HepG2 (cell line): ENCODE measurements around the gene MCF2L. TPM values are rescaled to one million over a fixed set of nuclear protein-coding genes. Genes with fewer than 3 reads are reported as not detected.

ENCODE experiments used
- CREM ChIP-seq, 2 experiments: sonication (generic) in 1 of 2; formaldehyde crosslinking in 1 of 2; IDR thresholded peaks; 2 replicates each; pipeline versions ENCODE4 v1.4.0 to v1.6.1; 2016 to 2020; ENCODE audit warnings: antibody characterized with exemption in 1 of 2, mild to moderate bottlenecking in 1 of 2, missing genetic modification reagents in 1 of 2
- FOSL1 ChIP-seq: sonication (generic); formaldehyde crosslinking; IDR thresholded peaks from 2 replicates; pipeline ENCODE4 v1.9.0; 2021; ENCODE audit warnings: missing genetic modification reagents, borderline replicate concordance
- HIVEP1 ChIP-seq: sonication (generic); formaldehyde crosslinking; IDR thresholded peaks from 2 replicates; pipeline ENCODE4 v1.4.0; 2020; ENCODE audit warnings: mild to moderate bottlenecking, missing genetic modification reagents
- NONO ChIP-seq, 2 experiments: fragments of 450-650 bp in 1 of 2; sonication (generic) in 1 of 2; formaldehyde crosslinking in 1 of 2; IDR thresholded peaks in 1 of 2; conservative IDR thresholded peaks in 1 of 2; 2 replicates each; pipeline versions ENCODE4 v1.6.1 to v1.8.0; 2017 to 2022; ENCODE audit warnings: mild to moderate bottlenecking in 1 of 2, missing genetic modification reagents in 1 of 2, moderate library complexity in 1 of 2
- PAF1 ChIP-seq: IDR thresholded peaks from 2 replicates; pipeline ENCODE4 v1.6.1; 2016; ENCODE audit warnings: missing genetic modification reagents, missing compliant biosample characterization
- RARG ChIP-seq: sonication (generic); formaldehyde crosslinking; IDR thresholded peaks from 2 replicates; pipeline ENCODE4 v1.4.0; 2020; ENCODE audit warnings: low read depth, mild to moderate bottlenecking, missing genetic modification reagents
- REPIN1 ChIP-seq: sonication (generic); formaldehyde crosslinking; IDR thresholded peaks from 2 replicates; pipeline ENCODE4 v1.8.0; 2022; ENCODE audit warnings: missing genetic modification reagents, low read depth, mild to moderate bottlenecking, borderline replicate concordance
- SRY ChIP-seq: sonication (generic); formaldehyde crosslinking; IDR thresholded peaks from 2 replicates; pipeline ENCODE4 v1.8.0; 2022; ENCODE audit warnings: mild to moderate bottlenecking, missing genetic modification reagents
- YEATS2 ChIP-seq: sonication (generic); formaldehyde crosslinking; IDR thresholded peaks from 2 replicates; pipeline ENCODE4 v1.4.0; 2020; ENCODE audit warnings: missing genetic modification reagents, borderline replicate concordance
- ZNF549 ChIP-seq: sonication (generic); formaldehyde crosslinking; IDR thresholded peaks from 2 replicates; pipeline ENCODE4 v1.5.0; 2020; ENCODE audit warnings: missing genetic modification reagents
- ZNF616 ChIP-seq: sonication (generic); formaldehyde crosslinking; IDR thresholded peaks from 2 replicates; pipeline ENCODE4 v1.5.0; 2020; ENCODE audit warnings: low read depth, mild to moderate bottlenecking, missing genetic modification reagents
- ZNF788 ChIP-seq: sonication (generic); formaldehyde crosslinking; IDR thresholded peaks from 2 replicates; pipeline ENCODE4 v1.5.0; 2020; ENCODE audit warnings: mild to moderate bottlenecking, missing genetic modification reagents, borderline replicate concordance
- polyA plus RNA-seq, 8 experiments: library from polyadenylated mRNA; depleted of rRNA in 3 of 8; stranded (reverse) in 7 of 8; unstranded in 1 of 8; fragments of >200 nt; fragmentation: Illumina TruSeq in 4 of 8; extraction: Trizol in 4 of 8; gene quantifications; 2 replicates each; pipeline versions ENCODE4 v1.2.1 to v1.2.3, GENCODE V29; 2011 to 2016; ENCODE audit warnings: low read depth in 4 of 8, missing spikeins in 1 of 8, mixed read lengths in 1 of 8; ENCODE audit not compliant: insufficient read depth in 1 of 8
- total RNA-seq, 5 experiments: library from RNA; depleted of rRNA; stranded (reverse); fragments of >200 nt; fragmentation: Illumina TruSeq; extraction: Trizol; gene quantifications; 2 replicates each; pipeline ENCODE4 v1.2.3, GENCODE V29; 2016; ENCODE audit warnings: low read depth in 1 of 5
- TF ChIP-seq, protein P1 (sequence below): sonication (generic); formaldehyde crosslinking; IDR thresholded peaks from 2 replicates; pipeline ENCODE4 v1.4.0; 2020; ENCODE audit warnings: mild to moderate bottlenecking, missing genetic modification reagents
- TF ChIP-seq, protein P2 (sequence below): sonication (generic); formaldehyde crosslinking; IDR thresholded peaks from 2 replicates; pipeline ENCODE4 v1.5.0; 2020; ENCODE audit warnings: missing genetic modification reagents
- TF ChIP-seq, protein P3 (sequence below): sonication (generic); formaldehyde crosslinking; conservative IDR thresholded peaks from 2 replicates; pipeline ENCODE4 v1.4.0; 2020; ENCODE audit warnings: missing genetic modification reagents
- TF ChIP-seq, protein P4 (sequence below): sonication (generic); formaldehyde crosslinking; IDR thresholded peaks from 2 replicates; pipeline ENCODE4 v1.8.0; 2022; ENCODE audit warnings: mild to moderate bottlenecking, missing genetic modification reagents, moderate library complexity

Gene MCF2L
- total and polyA plus RNA-seq, 2 of the 13 experiments (the other 11 are each of a cell fraction or from before 2014, with no cell fraction given) = 19.4 to 28.4 TPM

DNA sequence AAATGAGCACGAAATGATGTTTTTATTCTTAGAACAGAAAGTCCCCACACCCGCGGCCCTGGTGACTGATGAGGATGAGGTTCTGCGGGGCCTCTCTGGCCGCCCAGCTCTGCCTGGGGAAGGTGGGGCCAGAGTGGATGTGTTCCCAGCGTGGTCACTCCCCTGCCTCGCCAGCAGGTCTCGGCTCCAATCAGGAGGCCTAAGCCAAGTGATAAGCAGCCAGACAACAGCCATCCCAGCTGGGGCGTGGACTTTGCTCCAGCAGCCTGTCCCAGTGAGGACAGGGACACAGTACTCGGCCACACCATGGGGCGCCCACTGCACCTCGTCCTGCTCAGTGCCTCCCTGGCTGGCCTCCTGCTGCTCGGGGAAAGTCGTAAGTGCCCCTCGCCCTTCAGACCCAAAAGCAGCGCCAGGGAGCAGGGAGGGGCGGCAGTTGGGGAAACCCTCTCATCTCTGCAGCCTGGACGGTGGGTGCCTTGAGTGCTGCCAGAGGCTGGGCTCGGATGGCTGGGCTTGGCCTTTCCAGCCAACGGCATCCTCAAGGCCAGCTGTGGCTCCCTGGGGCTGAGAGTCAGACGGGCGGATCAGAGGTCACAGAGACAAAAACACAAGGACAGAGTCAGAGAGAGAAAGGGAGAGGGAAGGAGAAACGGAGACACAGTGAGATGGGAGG, 153.7 kb downstream of the MCF2L start, which contains the start of gene F10 (continued):
- TF ChIP-seq, protein P1, sequence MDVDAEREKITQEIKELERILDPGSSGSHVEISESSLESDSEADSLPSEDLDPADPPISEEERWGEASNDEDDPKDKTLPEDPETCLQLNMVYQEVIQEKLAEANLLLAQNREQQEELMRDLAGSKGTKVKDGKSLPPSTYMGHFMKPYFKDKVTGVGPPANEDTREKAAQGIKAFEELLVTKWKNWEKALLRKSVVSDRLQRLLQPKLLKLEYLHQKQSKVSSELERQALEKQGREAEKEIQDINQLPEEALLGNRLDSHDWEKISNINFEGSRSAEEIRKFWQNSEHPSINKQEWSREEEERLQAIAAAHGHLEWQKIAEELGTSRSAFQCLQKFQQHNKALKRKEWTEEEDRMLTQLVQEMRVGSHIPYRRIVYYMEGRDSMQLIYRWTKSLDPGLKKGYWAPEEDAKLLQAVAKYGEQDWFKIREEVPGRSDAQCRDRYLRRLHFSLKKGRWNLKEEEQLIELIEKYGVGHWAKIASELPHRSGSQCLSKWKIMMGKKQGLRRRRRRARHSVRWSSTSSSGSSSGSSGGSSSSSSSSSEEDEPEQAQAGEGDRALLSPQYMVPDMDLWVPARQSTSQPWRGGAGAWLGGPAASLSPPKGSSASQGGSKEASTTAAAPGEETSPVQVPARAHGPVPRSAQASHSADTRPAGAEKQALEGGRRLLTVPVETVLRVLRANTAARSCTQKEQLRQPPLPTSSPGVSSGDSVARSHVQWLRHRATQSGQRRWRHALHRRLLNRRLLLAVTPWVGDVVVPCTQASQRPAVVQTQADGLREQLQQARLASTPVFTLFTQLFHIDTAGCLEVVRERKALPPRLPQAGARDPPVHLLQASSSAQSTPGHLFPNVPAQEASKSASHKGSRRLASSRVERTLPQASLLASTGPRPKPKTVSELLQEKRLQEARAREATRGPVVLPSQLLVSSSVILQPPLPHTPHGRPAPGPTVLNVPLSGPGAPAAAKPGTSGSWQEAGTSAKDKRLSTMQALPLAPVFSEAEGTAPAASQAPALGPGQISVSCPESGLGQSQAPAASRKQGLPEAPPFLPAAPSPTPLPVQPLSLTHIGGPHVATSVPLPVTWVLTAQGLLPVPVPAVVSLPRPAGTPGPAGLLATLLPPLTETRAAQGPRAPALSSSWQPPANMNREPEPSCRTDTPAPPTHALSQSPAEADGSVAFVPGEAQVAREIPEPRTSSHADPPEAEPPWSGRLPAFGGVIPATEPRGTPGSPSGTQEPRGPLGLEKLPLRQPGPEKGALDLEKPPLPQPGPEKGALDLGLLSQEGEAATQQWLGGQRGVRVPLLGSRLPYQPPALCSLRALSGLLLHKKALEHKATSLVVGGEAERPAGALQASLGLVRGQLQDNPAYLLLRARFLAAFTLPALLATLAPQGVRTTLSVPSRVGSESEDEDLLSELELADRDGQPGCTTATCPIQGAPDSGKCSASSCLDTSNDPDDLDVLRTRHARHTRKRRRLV (CRISPR knock-in tag) = no peak; the same call in 1 of the 2 replicates
- no peak for TF ChIP-seq PAF1 (CRISPR knock-in tag)
- TF ChIP-seq ZNF788 (CRISPR knock-in tag) = peak; percentile 93; the same call in 1 of the 2 replicates
- TF ChIP-seq ZNF616 (CRISPR knock-in tag) = no peak
- TF ChIP-seq, protein P2, sequence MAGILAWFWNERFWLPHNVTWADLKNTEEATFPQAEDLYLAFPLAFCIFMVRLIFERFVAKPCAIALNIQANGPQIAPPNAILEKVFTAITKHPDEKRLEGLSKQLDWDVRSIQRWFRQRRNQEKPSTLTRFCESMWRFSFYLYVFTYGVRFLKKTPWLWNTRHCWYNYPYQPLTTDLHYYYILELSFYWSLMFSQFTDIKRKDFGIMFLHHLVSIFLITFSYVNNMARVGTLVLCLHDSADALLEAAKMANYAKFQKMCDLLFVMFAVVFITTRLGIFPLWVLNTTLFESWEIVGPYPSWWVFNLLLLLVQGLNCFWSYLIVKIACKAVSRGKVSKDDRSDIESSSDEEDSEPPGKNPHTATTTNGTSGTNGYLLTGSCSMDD (CRISPR knock-in tag) = peak; percentile 74; the same call in 1 of the 2 replicates
- TF ChIP-seq, protein P3, sequence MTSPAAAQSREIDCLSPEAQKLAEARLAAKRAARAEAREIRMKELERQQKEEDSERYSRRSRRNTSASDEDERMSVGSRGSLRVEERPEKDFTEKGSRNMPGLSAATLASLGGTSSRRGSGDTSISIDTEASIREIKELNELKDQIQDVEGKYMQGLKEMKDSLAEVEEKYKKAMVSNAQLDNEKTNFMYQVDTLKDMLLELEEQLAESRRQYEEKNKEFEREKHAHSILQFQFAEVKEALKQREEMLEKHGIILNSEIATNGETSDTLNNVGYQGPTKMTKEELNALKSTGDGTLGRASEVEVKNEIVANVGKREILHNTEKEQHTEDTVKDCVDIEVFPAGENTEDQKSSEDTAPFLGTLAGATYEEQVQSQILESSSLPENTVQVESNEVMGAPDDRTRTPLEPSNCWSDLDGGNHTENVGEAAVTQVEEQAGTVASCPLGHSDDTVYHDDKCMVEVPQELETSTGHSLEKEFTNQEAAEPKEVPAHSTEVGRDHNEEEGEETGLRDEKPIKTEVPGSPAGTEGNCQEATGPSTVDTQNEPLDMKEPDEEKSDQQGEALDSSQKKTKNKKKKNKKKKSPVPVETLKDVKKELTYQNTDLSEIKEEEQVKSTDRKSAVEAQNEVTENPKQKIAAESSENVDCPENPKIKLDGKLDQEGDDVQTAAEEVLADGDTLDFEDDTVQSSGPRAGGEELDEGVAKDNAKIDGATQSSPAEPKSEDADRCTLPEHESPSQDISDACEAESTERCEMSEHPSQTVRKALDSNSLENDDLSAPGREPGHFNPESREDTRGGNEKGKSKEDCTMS (CRISPR knock-in tag) = no peak
- no peak for TF ChIP-seq FOSL1 (CRISPR knock-in tag)
- TF ChIP-seq YEATS2 (CRISPR knock-in tag) = peak; percentile 75; the same call in 1 of the 2 replicates
- no peak for TF ChIP-seq NONO (IDR thresholded peaks at IDR 0.05)
- TF ChIP-seq NONO (CRISPR knock-in tag; conservative IDR thresholded peaks at IDR 0.05) = peak; percentile 98
- TF ChIP-seq HIVEP1 (CRISPR knock-in tag) = peak; percentile 94
- TF ChIP-seq, protein P4, sequence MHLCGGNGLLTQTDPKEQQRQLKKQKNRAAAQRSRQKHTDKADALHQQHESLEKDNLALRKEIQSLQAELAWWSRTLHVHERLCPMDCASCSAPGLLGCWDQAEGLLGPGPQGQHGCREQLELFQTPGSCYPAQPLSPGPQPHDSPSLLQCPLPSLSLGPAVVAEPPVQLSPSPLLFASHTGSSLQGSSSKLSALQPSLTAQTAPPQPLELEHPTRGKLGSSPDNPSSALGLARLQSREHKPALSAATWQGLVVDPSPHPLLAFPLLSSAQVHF (CRISPR knock-in tag) = no peak
- 0 out of 2 replicates have a peak, but pooled peaks have one; percentile 46 for TF ChIP-seq CREM (IDR thresholded peaks at IDR 0.05)
- TF ChIP-seq CREM (CRISPR knock-in tag; IDR thresholded peaks at IDR 0.05) = no peak
- TF ChIP-seq SRY = no peak; the same call in 1 of the 2 replicates
- TF ChIP-seq RARG (CRISPR knock-in tag) = no peak
- TF ChIP-seq ZNF549 = no peak
- peak; percentile 95 for TF ChIP-seq REPIN1
